ENCODE measurements around the gene SRRM4.

GRCh38 chr12:119020406-119021360 lies 39.3 kb downstream of the SRRM4 start:
- TF ChIP-seq CTCF (IDR thresholded peaks at IDR 0.05; ENCODE audit: low read depth, low read length, poor library complexity, severe bottlenecking), result peak; percentile 92
- TF ChIP-seq EZH2phosphoT487 (IDR thresholded peaks at IDR 0.05; ENCODE audit: borderline replicate concordance, low read length), result no peak

All from DOHH2 (cell line).